Activated CD8-positive, alpha-beta memory T cell treated with anti-CD3 and anti-CD28 coated beads, Interleukin-2, amount 50 U/mL, for 4 hours (primary cell): ENCODE measurements around the gene CYP2D6.
"Not testable (repeated sequence)": the region's sequence is repeated elsewhere in the genome, so short reads cannot be mapped to it uniquely, and the experiment has no call there.

Experiments
- DNase-seq: peaks from one replicate; pipeline ENCODE4 v3.0.0-alpha.2; 2020

CYP2D6 gene

DNA sequence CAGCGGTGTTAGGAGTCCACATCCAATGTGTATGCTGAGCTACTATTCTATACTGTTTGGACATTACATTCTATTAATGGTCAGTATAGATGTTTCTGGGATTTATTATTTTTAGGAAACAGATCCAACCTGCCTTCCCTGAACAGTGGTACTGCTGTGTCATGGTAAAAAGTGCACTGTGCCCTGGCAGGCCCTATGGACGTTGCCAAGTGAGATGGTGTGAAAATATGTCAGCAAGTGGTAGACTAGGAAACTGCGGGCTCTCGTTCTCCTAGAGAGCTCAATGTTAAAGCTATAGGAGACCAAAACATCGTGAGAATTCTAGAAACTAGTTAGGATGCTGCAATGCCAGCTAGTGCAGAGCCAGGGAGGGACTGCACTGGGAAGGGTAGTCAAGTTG lies 26.0 kb upstream of the CYP2D6 start:
- no peak for DNase-seq

DNA sequence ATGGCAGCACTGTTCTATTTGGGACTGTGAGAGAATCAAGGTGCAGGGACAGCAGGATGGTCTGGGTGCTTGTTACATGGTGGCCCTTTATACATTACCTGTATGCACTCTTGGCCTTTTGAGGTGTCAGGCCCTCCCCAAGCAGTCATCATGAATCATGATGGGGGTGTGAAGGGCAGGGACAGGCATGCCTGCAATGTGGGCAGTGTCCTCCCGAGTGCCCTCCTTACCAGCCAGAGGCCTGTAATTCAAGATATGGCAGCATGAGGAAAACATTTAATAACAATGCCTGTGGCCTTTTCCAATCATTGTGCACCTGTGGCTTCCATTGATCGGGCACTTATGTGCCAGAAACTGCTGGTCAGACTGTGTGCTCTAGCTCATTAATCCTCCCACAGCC lies 25.5 kb upstream of the CYP2D6 start:
- no peak for DNase-seq

DNA sequence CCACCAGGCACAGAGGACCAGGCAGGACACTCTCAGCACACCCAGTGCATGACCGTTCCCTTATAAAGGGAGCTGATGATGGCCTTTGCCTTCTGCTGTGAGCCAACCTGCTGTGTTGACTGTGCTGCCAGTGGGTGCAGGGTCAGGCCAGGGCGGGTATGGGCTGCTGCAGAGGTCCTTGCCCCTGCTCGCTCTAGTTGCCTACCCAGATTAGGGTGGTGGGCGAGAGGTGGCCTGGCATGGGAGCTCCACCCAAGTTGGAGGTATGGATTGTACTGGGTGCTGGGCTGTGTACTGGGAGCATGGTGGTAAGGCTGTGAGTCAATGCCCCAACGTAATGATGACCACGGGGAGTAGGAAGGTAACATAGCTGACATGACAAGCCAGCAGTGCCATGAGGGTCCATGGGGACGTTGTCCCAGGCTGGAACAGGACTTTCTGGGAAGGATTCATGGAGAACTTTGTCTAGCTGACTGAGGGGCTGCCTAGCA lies 24.5 kb upstream of the CYP2D6 start:
- DNase-seq: no peak

DNA sequence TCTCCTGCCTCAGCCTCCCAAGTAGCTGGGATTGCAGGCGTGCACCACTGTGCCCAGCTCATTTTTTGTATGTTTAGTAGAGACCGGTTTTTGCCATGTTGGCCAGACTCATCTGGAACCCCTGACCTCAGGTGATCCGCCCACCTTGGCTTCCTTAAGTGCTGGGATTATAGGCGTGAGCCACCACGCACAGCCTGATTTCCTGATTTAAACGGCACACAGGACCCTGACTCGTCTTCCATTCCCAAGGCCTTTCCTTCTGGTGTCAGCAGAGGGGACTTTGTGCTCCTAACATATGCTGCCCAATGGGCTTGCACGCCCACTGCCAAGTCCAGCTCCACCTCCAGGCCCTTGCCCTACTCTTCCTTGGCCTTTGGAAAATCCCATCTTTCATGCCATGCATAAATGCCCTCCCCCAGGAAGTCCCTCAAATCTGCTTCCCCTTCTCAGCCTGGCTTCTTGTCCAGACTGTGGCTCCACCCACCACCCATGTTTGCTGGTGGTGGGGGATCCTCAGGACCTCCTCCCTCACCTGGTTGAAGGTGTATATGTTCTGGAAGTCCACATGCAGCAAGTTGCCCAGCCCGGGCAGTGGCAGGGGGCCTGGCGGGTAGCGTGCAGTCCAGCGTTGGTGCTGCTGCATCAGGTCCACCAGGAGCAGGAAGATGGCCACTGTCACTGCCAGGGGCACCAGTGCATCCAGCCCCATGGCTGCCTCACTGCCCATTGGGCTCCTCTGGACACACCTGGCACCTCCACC lies 23.9 kb upstream of the CYP2D6 start:
- no peak for DNase-seq

DNA sequence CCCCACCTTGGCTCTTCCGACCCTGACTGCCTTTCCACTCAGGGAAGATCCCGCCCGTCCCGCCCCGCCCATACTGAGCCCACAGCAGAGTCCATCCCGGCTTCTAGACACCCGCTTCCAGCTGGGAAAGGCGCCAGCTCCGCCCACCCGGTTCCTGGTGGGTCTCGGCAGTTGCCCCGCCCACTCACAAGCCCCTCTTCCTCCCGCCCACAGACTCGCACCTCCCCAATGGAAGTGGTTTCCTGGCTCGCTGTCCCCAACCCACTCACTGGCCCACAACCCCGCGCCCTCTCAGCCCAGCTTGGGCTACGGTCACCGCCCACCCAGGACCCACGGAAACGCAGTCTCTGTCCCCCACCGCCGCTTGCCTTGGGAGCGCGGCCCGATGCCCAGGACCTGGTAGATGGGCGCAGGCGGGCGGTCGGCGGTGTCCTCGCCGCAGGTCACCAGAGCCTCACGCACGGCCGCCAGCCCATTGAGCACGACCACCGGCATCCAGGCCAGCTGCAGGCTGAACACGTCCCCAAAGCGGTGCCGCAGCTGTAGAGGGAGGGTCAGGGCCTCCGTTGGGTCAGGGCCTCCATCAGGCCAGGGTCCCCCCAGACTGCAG lies 22.2 kb upstream of the CYP2D6 start:
- DNase-seq: no peak

DNA sequence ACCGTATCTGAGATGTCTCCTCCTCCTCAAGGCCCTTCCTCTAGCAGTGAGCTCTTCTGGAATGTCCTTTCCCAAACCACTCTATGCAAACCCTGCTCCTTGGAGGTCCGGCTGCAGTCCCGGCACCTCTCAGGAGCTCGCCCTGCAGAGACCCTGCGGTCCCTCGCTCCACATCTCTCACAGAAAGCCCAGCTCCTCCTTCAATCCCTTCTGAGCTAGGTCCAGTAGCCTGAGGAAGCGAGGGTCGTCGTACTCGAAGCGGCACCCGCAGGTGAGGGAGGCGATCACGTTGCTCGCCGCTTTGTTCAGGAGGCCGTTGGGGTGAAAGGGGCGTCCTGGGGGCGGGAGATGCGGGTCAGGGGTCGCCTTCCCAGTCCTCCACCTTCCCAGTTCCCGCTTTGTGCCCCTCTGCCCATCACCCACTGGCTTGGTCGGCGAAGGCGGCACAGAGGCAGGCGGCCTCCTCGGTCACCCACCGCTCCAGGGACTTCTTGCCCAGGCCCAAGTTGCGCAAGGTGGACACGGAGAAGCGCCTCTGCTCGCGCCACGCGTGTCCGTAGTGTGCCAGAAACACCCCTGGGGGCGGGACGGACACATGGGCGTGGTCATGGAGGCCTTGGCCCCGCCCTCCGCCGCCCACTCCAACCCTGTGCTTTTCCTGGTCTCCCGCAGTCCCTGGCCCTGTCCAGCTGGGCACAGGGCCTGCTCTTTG lies 21.5 kb upstream of the CYP2D6 start:
- DNase-seq: no peak

DNA sequence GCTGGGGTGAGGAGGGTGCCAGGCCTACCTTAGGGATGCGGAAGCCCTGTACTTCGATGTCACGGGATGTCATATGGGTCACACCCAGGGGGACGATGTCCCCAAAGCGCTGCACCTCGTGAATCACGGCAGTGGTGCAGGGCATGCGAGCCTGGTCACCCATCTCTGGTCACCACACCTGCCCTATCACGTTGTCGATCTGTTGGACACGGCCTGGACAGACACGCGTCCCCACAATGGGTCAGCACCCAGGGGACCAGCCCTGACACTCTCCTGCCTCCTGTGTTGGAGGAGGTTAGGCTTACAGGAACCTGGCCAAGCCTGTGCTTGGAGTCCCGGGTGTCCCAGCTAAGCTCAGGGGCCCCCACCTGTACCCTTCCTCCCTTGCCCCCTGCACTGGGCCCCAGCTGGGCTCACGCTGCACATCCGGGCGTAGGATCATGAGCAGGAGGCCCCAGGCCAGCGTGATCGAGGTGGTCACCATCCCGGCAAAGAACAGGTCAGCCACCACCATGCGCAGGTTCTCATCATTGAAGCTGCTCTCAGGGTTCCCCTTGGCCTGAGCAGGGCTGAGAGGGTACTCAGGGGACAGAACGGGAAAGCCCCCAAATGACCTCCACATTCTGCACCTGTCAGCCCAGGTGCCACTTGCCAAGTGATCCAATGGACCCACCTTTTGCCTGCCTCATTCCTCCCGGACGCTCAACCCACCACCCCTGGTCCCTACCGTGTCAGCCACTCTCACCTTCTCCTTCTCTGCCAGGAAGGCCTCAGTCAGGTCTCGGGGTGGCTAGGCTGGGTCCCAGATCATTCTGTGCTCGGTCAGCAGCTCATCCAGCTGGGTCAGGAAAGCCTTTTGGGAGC lies 20.3 kb upstream of the CYP2D6 start:
- DNase-seq: no peak

DNA sequence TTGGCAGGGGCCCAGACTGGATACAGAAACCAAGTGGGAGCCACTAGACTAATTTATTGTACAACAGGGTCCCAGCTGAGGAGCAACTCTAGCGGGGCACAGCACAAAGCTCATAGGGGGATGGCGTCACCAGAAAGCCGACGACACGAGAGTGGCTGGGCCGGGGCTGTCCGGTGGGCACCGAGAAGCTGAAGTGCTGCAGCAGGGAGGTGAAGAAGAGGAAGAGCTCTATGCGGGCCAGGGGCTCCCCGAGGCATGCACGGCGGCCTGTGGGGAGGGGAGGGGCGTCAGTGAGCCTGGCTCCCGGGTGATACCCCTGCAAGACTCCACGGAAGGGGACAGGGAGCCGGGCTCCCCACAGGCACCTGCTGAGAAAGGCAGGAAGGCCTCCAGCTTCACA lies 19.2 kb upstream of the CYP2D6 start:
- not testable (repeated sequence) for DNase-seq

DNA sequence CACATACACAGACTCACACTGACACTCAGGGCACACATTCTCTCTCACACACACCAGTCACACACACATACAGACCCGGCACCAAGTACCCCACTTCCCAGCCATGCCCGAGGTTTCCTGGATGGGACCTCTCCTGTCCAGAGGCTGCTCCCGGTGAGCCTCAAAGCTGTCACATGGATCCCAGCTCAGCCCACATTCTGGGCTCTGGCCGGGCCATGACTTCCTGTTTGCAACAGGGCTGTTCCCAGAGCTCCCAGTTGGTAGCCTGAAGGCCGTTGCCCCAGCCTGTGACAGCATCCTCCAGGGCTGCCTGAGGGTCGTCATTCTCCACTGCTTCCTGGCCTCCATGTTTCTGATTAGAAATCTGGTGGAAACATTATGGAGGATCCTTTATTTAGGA lies 14.6 kb upstream of the CYP2D6 start:
- no peak for DNase-seq

DNA sequence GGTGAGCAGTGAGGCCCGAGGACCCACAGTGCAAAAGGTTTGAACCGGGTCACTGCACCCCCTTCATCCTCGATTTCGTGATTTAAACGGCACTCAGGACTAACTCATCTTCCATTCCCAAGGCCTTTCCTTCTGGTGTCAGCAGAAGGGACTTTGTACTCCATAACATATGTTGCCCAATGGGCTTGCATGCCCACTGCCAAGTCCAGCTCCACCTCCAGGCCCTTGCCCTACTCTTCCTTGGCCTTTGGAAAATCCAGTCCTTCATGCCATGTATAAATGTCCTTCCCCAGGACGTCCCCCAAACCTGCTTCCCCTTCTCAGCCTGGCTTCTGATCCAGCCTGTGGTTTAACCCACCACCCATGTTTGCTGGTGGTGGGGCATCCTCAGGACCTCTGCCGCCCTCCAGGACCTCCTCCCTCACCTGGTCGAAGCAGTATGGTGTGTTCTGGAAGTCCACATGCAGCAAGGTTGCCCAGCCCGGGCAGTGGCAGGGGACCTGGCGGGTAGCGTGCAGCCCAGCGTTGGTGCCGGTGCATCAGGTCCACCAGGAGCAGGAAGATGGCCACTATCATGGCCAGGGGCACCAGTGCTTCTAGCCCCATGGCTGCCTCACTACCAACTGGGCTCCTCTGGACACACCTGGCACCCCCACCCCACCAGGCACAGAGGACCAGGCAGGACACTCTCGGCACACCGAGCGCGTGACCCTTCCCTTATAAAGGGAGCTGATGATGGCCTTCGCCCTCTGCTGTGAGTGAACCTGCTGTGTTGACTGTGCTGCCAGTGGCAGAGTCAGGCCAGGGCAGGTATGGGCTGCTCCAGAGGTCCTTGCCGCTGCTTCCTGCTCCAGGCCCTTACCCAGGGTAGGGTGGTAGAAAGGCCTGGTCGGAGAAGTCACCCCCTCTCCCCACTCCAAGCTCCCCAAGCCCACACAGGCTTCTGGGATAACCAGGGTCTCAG lies 13.5 kb upstream of the CYP2D6 start:
- DNase-seq: not testable (repeated sequence)

DNA sequence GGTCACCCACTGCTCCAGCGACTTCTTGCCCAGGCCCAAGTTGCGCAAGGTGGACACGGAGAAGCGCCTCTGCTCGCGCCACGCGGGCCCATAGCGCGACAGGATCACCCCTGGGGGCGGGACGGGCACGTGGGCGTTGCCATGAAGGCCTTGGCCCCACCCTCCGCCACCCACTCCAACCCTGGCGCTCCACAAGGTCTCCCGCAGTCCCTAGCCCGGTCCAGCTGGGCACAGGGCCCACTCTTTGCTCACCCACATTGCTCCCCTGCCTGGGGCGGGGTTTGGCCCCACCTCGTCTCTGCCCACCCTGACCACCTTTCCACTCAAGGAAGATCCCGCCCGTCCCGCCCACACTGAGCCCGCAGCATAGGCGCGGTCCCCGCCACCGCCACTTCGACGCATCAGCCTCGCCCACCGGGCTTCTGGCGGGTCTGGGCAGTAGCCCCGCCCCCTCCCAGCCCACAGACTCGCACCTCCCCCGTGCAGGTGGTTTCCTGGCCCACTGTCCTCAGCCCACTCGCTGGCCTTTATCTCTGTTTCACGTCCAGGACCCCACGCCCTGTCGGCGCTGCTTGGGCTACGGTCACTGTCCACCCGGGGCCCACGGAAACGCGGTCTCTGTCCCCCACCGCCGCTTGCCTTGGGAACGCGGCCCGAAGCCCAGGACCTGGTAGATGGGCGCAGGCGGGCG lies 12.3 kb upstream of the CYP2D6 start:
- DNase-seq: no peak

DNA sequence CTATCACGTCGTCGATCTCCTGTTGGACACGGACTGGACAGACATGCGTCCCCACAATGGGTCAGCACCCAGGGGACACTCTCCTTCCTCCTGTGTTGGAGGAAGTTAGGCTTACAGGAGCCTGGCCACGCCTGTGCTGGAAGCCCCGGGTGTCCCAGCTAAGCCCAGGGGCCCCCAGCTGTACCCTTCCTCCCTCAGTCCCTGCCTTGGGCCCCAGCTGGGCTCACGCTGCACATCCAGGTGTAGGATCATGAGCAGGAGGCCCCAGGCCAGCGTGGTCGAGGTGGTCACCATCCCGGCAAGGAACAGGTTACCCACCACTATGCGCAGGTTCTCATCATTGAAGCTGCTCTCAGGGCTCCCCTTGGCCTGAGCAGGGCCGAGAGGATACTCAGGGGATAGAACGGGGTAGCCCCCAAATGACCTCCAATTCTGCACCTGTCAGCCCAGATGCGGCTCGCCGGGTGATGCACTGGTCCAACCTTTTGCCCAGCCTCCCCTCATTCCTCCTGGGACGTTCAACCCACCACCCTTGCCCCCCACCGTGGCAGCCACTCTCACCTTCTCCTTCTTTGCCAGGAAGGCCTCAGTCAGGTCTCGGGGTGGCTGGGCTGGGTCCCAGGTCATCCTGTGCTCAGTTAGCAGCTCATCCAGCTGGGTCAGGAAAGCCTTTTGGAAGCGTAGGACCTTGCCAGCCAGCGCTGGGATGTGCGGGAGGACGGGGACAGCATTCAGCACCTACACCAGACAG lies 10.9 kb upstream of the CYP2D6 start:
- not testable (repeated sequence) for DNase-seq

DNA sequence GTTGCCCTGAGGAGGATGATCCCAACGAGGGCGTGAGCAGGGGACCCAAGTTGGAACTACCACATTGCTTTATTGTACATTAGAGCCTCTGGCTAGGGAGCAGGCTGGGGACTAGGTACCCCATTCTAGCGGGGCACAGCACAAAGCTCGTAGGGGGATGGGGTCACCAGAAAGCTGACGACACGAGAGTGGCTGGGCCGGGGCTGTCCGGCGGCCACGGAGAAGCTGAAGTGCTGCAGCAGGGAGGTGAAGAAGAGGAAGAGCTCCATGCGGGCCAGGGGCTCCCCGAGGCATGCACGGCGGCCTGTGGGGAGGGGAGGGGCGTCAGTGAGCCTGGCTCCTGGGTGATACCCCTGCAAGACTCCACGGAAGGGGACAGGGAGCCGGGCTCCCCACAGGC lies 9.5 kb upstream of the CYP2D6 start:
- DNase-seq: not testable (repeated sequence)

DNA sequence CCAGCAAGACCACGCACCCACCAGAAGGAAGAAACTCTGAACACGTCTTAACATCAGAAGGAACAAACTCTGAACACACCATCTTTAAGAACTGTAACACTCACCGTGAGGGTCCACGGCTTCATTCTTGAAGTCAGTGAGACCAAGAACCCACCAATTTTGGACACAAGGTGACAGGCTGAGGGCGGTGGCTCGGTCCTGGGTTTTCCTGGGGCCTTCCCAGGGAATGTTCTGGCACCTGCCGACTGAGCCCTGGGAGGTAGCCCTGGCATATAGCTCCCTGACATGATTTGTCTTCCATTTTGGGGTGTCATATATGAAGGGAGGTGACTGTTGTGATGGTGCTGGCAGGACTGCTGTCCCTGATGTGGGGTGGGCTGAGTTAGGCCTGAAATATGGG lies 8.9 kb upstream of the CYP2D6 start:
- not testable (repeated sequence) for DNase-seq

DNA sequence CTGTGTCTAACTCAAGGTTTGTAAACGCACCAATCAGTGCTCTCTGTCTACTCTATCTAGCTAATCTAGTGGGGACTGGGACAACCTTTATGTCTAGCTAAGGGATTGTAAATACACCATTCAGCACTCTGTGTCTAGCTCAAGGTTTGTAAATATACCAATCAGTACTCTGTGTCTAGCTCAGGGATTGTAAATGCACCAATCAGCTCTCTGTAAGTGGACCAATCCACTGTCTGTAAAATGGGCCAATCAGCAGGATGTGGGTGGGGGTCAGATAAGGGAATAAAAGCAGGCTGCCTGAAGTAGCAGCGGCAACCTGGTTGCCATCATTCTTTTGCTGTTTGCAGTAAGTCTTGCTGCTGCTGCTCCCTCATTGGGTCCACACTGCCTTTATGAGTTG lies 8.4 kb upstream of the CYP2D6 start:
- DNase-seq: no peak

DNA sequence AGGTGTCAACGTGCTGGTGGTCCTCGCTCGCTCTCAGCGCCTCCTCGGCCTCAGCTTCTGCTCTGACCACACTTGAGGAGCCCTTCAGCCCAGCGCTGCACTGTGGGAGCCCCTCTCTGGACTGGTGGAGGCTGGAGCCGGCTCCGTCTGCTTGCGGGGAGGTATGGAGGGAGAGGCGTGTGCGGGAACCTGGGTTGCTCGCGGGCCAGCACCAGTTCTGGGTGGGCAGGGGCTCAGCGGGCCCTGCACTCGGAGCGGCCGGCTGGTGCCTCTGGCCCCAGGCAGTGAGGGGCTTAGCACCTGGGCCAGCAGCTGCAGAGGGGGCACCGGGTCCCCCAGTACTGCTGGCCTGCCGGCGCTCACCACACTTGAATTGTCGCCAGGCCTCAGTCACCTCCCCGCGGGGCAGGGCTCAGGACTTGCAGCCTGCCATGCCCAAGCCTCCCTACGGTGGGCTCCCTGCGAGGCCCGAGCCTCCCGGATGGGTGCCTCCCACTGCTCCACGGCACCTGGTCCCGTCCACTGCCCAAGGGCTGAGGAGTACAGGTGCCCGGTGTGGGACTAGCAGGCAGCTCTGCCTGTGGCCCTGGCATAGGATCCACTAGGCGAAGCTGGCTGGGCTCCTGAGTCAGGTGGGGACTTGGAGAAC lies 7.6 kb upstream of the CYP2D6 start:
- no peak for DNase-seq

DNA sequence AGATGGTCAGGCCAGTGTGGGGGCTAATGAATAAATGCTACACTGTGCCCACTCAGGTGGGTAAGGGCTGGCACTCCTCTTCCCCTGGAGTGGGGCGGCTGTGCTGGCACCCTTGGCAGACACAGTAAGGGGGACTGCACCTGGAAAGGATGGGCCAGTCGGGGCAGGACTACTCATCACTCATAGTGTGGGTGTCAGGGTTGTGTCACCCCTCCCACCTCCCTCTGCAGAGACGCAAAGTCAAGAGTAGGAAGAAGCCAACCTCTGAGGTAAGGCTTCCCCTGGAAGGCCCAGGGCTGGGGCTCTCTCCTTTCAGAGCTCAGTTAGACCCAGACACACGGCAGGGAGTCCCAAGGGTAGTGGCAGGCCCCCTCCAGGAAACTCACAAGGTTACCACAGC lies 5.1 kb upstream of the CYP2D6 start:
- not testable (repeated sequence) for DNase-seq

DNA sequence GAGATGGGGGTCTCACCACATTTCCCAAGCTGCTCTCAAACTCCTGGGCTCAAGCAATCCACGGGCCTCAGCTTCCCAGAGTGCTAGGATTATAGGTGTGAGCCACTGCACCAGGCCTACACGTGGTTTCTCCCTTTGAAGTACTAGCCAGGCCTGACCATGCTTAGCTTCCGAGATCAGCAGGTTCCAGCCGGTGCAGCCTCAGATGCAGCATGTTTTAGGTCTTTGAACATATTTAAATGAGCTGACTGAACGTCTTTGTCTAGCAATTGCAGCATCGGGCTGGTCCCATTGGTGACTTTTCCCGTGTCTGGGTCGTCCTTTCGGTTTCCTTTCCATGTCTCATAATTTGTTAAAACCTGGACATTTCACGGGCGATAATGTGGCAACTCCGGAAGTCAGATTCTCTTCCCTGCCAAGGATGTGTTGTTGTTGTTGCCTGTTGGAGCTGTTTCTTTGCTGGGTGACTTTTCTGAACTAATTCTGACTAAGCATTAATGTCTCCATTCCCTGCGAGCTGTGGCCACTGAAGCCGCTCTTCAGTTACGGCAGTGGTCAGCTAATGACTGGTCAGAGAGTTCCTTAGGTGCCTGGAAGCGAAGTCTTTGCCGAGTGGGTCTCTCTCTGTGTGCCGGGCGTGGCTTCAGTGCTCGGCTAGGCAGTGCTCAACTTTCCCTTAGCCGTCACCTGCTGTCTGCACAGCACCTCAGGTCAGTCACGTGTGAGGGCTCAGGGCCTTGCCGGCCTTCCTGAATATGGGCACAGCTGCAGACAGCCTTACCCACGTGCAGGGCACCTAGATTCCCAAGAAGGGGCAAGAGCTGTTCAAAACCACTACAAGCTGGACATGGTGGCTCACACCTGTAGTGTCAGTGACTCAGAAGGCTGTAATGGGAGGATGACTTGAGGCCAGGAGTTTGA lies 3.8 kb upstream of the CYP2D6 start:
- DNase-seq: no peak

DNA sequence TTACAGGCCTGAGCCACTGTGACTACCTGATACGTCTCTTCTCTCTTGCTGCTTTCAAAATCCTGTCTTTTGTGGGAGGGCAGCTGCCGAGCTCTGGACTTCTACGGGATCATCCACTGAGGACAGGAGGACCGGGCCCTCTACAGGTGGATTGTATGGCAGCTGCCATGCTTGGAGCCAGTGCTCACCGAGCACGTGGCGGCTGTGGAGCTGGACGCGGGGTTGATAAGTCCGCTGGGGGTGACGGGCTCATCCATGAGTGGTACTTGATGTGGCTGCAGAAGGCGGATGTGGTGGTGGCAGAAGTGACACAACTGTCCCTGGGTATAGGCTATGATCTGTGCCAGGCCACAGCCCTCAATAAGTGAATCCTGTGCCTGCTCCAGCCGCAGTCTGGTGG lies 1.8 kb upstream of the CYP2D6 start:
- no peak for DNase-seq
